Measurements from ENCODE around the gene COL20A1.

Gene COL20A1

GRCh38 chr20:63350597-63351325, 57.8 kb downstream of the COL20A1 start:
- no peak for ATAC-seq
- TF ChIP-seq ZFP3 (CRISPR knock-in tag; IDR thresholded peaks at IDR 0.05) (no peak), TCF4 (CRISPR knock-in tag; IDR thresholded peaks at IDR 0.05; ENCODE audit: borderline replicate concordance) (no peak), ZNF565 (CRISPR knock-in tag; conservative IDR thresholded peaks at IDR 0.05; ENCODE audit: low read depth) (no peak), ARNTL (CRISPR knock-in tag; IDR thresholded peaks at IDR 0.05; ENCODE audit: borderline replicate concordance, low read depth) (no peak)

DNA sequence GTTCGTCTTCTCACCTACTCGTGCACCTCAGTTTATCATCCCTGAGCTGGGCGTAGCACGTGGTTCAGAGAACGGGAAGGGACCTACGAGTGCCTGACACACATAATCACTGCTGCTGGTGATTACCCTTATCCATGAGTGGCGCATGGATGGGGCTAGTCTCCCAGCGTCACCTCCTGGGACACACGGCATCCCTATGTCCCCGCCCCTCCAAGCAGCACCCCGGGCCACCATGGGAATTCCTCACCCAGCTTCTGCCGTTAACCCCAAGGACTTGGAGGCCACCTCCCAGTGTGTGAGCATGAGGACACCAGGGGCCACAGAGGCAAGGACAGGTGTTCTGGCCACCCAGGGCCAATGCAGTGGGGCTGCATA, 58.3 kb downstream of the COL20A1 start:
- no peak for ATAC-seq
- TF ChIP-seq ZNF8 (CRISPR knock-in tag; IDR thresholded peaks at IDR 0.05): no peak
- no peak for TF ChIP-seq ZC3H10 (CRISPR knock-in tag; IDR thresholded peaks at IDR 0.05)

GRCh38 chr20:63351811-63352591, 59.0 kb downstream of the COL20A1 start:
- no peak for ATAC-seq

DNA sequence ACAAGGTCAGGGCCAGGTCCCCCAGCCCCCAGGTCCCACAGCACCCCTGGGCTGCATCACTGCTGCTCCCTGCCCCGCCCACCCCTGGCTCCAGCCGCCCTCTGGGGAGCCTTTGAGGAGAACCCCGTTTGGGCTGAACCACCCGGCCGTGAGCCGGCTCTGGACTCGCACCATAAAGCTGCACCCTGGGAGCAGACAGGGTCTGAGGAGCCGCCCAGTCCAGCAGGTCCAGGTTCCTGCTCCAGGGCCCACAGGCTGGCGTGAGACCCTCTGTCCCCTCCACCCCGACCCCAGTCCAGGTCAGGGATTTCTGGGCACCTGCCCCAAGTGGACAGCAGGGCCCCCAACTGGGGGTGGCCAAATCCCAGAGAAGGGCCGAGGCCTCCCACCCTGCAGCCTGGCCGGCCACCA, 59.8 kb downstream of the COL20A1 start:
- TF ChIP-seq PPARA (CRISPR knock-in tag; IDR thresholded peaks at IDR 0.05; ENCODE audit: borderline replicate concordance) (no peak), ESRRG (CRISPR knock-in tag; IDR thresholded peaks at IDR 0.05) (no peak), OSR1 (CRISPR knock-in tag; IDR thresholded peaks at IDR 0.05) (no peak), ISL1 (CRISPR knock-in tag; IDR thresholded peaks at IDR 0.05) (no peak), ZNF565 (CRISPR knock-in tag; conservative IDR thresholded peaks at IDR 0.05; ENCODE audit: low read depth) (no peak), RARB (CRISPR knock-in tag; IDR thresholded peaks at IDR 0.05) (no peak), BACH2 (CRISPR knock-in tag; IDR thresholded peaks at IDR 0.05; ENCODE audit: borderline replicate concordance) (no peak), SNAI2 (CRISPR knock-in tag; IDR thresholded peaks at IDR 0.05) (no peak), TSHZ2 (CRISPR knock-in tag; IDR thresholded peaks at IDR 0.05) (no peak), ZNF8 (CRISPR knock-in tag; IDR thresholded peaks at IDR 0.05) (no peak), TOX (CRISPR knock-in tag; IDR thresholded peaks at IDR 0.05; ENCODE audit: borderline replicate concordance) (no peak), ZFP30 (CRISPR knock-in tag; IDR thresholded peaks at IDR 0.05) (no peak), ZNF70 (CRISPR knock-in tag; IDR thresholded peaks at IDR 0.05) (no peak), CREB5 (CRISPR knock-in tag; IDR thresholded peaks at IDR 0.05; ENCODE audit: low read depth) (no peak), CSDC2 (CRISPR knock-in tag; IDR thresholded peaks at IDR 0.05) (no peak)
- TF ChIP-seq, protein P1, sequence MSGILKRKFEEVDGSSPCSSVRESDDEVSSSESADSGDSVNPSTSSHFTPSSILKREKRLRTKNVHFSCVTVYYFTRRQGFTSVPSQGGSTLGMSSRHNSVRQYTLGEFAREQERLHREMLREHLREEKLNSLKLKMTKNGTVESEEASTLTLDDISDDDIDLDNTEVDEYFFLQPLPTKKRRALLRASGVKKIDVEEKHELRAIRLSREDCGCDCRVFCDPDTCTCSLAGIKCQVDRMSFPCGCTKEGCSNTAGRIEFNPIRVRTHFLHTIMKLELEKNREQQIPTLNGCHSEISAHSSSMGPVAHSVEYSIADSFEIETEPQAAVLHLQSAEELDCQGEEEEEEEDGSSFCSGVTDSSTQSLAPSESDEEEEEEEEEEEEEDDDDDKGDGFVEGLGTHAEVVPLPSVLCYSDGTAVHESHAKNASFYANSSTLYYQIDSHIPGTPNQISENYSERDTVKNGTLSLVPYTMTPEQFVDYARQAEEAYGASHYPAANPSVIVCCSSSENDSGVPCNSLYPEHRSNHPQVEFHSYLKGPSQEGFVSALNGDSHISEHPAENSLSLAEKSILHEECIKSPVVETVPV (CRISPR knock-in tag; IDR thresholded peaks at IDR 0.05): no peak
- TF ChIP-seq, protein P2, sequence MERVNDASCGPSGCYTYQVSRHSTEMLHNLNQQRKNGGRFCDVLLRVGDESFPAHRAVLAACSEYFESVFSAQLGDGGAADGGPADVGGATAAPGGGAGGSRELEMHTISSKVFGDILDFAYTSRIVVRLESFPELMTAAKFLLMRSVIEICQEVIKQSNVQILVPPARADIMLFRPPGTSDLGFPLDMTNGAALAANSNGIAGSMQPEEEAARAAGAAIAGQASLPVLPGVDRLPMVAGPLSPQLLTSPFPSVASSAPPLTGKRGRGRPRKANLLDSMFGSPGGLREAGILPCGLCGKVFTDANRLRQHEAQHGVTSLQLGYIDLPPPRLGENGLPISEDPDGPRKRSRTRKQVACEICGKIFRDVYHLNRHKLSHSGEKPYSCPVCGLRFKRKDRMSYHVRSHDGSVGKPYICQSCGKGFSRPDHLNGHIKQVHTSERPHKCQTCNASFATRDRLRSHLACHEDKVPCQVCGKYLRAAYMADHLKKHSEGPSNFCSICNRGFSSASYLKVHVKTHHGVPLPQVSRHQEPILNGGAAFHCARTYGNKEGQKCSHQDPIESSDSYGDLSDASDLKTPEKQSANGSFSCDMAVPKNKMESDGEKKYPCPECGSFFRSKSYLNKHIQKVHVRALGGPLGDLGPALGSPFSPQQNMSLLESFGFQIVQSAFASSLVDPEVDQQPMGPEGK (CRISPR knock-in tag; IDR thresholded peaks at IDR 0.05; ENCODE audit: borderline replicate concordance): no peak
- no peak for ATAC-seq

More at GRCh38 chr20:63351811-63352591, 59.0 kb downstream of the COL20A1 start:
- no peak for TF ChIP-seq SNAI2 (CRISPR knock-in tag; IDR thresholded peaks at IDR 0.05)
- no peak for TF ChIP-seq GLIS3 (CRISPR knock-in tag; IDR thresholded peaks at IDR 0.05)
- TF ChIP-seq TOX (CRISPR knock-in tag; IDR thresholded peaks at IDR 0.05; ENCODE audit: borderline replicate concordance): no peak
- TF ChIP-seq PPARA (CRISPR knock-in tag; IDR thresholded peaks at IDR 0.05; ENCODE audit: borderline replicate concordance): no peak
- TF ChIP-seq CSDC2 (CRISPR knock-in tag; IDR thresholded peaks at IDR 0.05): no peak
- TF ChIP-seq OSR1 (CRISPR knock-in tag; IDR thresholded peaks at IDR 0.05): no peak
- no peak for TF ChIP-seq ZC3H10 (CRISPR knock-in tag; IDR thresholded peaks at IDR 0.05)
- TF ChIP-seq ISL1 (CRISPR knock-in tag; IDR thresholded peaks at IDR 0.05): no peak
- no peak for TF ChIP-seq ZNF70 (CRISPR knock-in tag; IDR thresholded peaks at IDR 0.05)
- no peak for TF ChIP-seq TCF4 (CRISPR knock-in tag; IDR thresholded peaks at IDR 0.05; ENCODE audit: borderline replicate concordance)
- no peak for TF ChIP-seq ARNTL (CRISPR knock-in tag; IDR thresholded peaks at IDR 0.05; ENCODE audit: borderline replicate concordance, low read depth)
- no peak for TF ChIP-seq ZNF565 (CRISPR knock-in tag; conservative IDR thresholded peaks at IDR 0.05; ENCODE audit: low read depth)
- TF ChIP-seq, protein P1 (CRISPR knock-in tag; IDR thresholded peaks at IDR 0.05): no peak
- TF ChIP-seq ESRRG (CRISPR knock-in tag; IDR thresholded peaks at IDR 0.05): no peak
- no peak for TF ChIP-seq ZNF8 (CRISPR knock-in tag; IDR thresholded peaks at IDR 0.05)
